GM18499 (cell line): ENCODE results near the gene CXCL12.

ENCODE experiments used
- ATAC-seq: cut with Tn5 transposase; IDR thresholded peaks from one replicate; pipeline ENCODE4 v1.9.1; 2021; ENCODE audit warnings: moderate number of reproducible peaks; ENCODE audit not compliant: insufficient read depth, unreplicated experiment

CXCL12 gene

DNA sequence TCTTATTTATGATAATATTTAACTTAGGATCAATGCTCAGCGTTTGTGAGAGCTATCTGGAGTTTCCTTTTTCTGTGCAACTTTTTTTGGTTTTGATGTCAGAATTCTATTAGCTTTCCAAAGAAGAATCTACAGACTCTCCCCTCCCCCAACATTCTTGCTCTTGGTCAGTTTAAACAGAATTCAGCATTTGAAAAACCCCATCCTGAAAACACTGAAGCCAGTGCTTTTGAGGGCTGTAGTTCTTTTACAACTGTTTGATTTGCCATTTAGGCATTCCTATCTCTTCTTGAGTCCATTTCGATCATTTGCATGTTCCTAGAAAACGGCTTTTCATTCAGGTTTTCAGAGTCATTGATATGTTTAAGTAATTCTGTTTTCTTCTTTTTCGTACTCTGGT is 15.6 kb upstream of the CXCL12 start:
- ATAC-seq: no peak

DNA sequence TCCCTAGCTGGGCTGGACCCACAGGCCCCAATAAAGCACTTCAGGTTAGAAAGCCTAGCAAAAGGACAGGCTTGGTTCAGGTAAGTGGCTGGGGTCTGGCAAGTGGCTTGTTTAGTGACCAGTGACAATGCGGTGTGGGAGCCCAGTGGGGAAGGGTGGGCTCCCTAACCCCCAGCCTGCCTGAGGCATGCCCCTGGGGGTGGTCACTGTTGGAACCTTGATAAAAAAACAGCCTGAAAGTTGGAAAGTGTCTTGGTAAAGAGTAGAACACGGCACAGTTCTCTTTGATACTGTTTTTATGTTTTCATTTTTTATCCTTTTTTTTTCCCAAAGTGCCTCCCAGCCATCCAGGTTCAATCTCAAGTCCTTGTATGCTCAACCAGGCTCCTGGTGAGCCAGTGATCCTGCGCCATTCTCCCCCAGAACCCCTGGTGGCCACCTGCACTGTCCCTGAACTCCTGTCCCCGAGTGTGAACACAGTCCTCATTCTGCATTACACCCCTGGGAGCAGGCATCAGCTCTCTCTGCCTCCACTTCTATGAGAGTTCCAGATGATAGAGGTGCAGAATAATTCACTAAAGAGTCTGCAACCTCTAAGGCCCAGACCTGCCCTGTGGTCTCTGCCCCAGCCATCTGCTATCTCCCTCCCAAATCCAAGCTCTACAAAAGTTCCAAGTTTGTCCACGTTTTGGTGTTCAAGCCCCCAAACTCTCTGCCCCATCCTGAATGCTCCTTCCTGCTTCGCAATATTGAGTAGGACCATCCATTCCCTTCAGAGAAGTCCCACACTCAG is 15.0 kb upstream of the CXCL12 start:
- no peak for ATAC-seq

DNA sequence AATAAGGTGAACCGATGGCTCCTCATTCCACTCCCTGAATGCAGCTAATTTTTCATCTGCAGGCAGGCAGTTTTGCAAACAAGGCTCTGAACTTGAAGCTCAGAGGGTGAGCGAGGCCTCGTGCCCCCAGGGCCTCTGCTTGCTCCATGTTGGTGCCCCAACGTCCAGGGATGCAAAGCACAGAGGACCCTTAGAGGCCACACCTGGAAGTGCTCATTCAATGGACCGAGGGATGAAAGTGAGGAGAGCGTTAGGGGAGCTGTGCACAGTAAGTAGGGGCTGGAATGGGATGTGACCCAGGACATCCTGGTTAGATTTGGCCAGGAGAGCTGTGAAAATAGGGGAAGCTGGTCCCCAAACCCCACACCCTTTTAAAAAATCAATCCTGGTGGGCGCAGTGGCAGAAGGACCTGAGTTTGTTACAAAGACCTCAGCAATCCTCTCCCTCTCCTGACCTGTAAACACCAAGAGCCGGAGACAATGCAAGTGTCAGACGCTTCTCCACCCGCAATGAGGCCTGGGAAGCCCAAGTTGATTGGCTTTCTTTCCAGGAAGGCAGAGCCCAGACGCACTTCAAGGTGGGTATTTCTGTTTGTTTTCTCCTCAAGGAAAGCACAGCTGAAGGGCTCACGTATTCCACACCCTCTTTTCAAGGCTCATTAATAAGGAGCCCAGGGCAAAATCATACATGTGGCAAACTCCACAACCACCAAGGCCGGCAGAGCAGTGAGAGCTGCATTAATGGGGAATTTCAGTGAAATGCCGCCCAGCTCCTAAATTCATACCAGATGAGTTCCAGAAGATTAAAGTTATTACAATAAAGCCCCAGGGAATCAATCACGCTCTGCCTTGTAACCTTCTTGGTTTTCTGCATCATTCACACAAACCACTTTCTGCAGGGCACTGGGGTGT is 14.1 kb upstream of the CXCL12 start:
- no peak for ATAC-seq

DNA sequence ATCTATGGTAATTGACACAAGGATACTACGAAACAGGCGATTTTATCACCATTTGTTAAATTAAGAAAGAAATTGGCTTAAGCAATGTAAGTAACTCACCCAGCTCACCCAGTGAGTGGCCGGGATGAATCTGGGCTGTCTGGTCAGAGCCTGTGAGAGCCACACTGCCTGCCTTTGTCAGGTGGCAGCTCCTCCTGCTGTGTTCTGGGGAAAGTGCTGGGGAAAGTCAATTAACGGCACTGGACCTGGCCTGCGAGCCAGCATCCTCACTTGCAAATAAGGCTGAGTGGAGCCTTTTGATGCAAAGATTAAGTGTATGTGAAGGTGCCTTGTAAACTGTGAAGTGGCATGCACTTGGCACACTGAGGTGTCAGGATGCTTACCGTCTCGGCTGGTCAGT is 13.4 kb upstream of the CXCL12 start:
- no peak for ATAC-seq

DNA sequence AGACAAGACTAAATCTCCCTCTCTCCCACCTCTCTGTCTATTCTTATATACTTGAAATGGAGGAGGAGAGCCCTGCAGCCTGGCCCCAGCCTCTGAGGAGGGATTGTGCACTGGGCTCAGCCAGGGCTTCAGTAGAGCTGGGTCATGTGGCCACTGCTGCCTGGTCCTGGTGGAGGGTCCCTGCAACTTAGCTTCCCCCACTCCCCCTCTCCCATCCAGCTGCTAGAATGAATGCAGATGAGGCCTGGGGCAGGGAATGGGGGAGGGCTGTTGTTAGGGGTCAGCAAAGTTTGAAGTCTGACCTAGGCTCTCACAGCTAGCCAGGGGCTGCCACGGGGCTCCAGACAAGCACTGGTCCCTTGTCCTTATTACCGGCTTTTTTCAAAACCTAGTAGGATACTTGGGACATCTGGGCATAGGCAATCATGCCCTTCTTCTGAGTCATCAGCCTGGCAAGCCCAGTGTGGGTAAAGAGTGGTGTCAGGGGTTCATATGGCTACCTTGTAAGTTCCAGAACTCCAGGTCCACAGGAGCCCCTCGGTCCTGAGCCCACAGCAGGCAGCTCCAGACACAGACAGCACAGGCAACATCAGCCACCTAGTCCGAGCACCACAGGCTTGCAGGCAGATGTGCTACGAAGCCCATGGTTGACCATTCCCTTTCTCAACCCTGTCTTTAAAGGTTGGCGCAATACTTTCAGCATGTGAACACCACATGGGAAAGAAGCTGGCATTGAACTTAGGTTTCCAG is 12.8 kb upstream of the CXCL12 start:
- ATAC-seq: no peak

DNA sequence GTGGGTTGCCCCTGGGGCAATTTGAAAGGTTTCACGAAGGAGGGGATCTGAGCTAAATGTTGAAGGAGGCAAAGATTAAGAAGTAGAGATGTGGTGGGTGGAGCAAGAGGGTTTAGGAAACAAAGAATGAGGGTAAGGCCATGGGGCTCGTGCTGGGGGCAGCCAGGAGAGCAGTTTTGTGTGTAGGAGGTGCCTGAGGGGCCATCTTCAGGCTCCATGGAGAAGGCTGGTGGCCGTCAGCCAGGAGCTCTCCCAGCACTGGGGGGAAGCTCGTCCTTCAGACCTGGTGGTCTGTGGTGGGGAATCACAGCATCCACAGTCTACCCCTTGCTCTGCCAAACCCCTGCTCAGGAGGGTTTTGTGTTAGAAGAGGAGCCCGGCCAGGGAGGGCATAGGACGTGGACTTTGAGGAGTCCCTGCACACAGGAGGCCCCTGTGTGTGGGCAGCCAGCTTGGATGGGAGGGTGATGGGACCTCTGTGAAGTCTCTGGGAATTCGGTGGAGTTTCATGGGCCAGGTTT is 11.8 kb upstream of the CXCL12 start:
- ATAC-seq: no peak

DNA sequence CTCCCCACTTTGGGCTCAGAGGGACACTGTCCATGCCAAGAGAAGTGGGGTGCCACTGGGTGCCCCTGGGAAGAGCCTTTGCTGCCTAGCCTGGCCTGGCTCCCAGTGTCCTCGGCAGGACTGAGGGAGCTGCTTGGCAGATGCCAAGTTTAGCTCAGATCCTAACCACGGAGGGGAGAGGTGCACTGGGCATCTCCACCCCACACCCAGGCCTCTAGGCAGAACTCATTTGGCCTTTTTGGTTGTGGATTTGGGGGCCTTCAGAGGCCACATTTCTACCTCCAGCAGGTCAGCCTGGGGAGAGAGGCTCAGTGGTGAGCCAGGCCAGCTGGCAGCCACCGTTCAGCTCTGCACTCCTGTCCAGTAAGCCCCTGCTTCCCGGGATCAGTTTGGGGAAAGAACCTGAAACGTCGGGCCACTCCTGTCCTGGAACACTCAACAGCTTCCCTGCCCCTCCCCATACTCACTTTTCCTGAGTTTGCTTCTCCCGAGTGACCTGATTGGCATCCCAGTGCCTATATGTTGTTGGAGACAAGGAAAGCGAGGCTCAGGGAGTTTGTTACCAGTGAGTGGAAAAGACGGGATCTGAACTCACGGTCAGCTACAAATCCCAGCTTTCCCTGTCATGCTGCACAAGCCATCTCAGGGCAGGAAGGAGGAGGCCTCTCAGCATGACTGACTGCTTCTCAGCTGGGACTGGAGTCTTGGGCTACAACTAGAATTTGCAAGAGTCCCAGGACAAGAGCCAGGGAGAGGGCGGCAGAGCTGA is 11.2 kb upstream of the CXCL12 start:
- no peak for ATAC-seq

DNA sequence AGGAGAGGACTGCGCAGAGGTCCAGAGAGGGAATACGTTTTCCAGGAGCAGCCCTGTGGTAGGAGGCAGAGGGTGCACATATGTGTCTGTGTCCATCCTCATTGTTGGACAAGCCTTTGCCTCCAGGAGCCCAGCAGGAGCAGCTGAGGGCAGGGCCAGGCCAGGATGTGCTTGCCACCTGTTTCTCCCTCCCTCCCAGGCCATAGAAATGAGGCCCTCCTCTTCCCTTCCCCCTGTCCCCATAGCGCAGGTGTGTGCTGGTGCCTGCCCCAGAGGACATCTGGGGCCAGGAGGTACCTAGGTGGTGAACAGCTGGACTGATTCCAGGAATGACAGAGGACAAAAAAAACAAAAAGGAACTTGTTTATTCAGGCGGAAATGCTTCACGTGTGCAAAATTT is 10.5 kb upstream of the CXCL12 start:
- ATAC-seq: no peak

DNA sequence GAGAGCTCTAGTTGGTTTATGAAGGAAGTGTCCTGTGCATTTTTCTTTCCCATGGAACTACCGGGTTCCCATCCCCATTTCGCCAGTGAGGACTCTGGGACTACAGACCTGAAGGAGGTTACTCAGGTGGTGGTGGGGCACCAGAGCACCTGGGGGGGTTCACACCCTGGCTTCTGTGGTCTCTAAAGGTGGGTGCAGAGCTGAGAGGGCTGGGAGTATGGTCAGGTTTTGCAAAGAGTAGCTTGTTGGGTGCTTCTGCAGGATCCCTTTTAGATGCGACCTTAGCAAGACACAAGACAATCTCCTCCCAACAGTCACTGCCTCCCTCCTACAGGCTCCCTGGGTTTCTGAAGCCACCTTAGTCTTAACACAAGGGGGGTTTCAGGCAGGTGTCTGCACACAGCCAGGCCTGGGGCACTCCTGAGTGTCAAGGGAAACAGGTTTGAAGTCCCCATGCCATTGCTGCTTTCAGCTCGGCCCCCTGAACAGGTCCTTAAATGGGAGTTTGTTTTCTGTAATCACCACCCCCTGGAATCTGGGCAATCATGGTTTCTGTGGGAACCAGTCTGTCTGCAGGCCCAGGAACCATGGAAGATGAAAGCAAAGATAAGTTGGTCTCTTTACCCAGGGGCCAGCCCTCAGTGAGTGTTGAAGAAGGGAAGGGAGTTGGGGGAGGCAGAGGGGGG is 9.9 kb upstream of the CXCL12 start:
- no peak for ATAC-seq

DNA sequence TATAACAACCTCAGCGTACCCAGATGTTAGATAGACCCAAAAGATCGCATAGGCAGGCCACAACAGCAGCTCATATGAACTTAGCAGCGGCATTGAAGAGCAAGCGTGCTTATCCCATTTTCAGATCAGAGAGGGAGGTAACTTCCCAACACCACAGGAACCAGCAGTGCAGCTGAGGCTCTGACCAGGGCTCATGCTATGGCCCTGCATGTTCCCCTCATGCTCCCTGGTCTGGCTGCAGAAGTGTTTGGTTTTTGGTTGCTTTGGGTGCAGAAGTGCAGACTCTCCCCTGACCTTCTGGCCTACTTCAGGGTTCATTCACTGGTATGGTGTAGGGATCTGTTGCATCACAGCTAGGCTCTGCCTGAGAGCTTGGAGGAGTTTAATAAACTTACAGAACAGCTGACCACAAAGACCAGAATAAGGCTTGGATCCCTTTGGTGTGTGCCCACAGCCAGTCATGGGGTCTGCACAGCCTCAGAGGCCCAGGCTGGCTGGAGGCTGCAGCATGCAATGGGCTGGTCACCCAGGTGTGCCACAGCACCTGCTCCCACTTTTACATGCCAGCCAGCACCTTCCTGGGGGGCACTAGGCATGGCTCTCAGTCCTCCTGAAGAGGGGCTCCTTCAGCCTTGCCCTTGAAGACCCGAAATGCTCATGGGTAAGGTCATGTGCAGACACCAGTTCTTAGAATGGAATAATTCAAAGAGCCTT is 9.1 kb upstream of the CXCL12 start:
- ATAC-seq: no peak

DNA sequence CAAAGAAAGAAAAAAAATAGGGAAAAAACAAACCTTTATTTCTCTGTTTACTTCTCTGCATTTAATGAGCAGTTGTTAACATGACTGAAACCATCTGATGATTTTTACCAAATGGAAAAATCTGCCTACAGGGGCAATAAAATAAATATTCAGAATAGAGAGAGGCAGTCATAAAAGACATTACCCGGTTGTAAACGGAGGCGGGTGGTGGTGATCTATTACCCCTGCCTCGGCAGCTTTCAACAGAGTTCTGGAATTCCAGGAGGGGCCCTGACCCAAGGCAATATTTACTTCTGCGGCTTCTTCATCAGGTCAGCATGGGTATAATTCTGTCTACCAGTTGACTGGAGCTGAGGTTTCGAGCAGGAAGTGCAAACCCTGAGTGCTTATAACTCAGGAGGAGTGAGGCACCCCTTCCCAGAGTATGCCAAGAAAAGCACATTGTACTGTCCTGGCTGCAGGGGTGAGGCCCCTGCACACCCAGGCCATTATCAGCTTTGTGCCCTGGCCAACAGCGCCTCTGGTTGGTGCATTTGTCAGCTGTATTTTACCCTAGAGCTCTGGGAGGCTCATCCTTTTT is 8.2 kb upstream of the CXCL12 start:
- no peak for ATAC-seq

DNA sequence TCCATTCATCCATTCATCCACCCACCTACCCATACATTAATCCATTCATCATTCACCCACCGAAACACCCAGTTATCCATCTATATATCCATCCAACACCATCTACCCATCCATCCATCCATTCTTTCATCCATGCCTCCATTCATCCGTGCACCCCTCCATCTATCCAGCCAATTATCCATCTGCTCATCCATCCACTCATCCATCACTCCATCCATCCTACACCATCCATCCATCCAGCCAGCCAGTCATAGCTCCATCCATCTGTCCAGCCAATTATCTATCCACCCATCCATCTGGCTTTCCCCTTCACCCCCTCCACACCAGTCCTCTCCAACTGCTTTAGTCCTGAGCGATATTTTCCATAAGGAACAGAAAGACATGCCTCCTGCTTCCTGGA is 7.5 kb upstream of the CXCL12 start:
- no peak for ATAC-seq

DNA sequence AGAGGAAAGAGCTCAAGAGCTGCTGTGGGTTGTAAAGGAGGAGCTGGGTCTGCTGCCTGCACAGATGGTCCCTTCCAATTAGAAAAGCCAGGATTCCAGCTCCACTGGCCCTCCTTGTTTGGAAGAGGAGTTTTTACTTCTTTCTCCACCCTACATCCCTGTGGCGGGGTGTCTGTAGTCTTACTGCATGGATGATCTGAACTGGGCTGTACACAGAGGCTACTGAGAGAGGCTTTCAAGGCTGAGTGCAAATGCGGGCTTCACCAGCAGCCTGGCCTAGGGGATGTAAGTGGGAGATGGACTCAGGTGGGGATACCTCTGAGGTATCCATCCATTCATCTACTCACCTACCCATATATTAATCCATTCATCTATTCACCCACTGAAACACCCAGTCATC is 7.1 kb upstream of the CXCL12 start:
- ATAC-seq: no peak

DNA sequence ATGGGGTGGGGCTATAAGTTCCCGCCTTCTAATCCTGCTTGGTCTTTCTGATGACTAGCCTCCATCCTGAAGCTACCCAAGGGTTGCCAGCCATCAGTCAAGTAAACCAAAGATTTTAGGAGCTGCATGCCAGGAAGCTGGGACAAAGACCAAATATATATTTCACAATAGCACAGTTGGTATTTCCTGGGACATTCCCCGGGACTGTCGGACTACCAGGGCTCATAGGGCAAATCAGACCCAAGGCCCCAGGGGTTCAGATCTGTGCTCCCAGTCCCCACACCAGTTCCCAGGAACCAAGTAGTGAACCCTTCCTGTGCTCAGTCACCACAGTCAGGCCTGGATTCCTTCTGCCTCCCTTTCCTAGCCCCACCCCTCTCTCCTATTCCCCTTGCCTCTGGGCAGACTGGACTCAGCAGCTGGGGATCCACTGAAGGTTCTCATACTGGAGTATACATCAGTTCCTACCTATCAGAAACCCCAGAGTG is 5.7 kb upstream of the CXCL12 start:
- no peak for ATAC-seq

DNA sequence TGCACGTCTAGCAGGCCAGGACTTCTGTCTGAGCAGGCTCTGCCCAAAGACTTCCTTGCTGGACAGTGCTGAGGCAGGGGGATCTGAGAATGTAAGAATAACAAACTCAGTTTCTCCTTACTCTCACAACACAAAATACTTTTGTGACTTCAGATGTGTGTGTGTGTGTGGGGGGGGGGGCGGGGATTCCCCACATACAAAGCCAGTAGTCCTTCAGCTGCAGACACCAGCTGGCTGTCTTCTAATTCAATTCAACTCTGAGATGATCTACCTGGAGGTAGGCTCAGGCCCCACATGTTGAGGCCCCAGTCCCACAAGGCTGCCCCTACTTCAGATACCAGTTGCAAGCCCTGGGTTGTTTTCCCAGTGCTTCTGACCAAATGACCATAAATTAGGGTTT is 4.7 kb upstream of the CXCL12 start:
- no peak for ATAC-seq

DNA sequence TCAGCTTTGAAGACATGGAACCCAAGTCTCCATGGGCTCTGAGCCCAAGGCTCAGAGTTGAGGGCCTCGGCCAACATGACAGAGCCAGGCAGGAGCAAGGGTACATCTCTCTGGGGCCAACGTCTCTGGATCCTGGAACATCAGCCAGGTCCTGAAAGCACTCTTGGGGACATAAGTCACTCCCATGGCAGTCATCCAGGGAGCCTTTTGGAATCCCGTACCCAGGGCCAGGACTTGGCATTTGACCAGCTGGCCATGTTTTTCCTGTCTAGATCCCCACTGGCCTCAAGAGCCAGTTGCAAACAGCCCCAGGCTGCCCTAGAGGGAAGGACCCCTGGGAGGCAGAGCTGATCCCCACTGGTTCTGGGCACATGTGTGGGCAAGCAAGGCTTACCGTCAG is 4.3 kb upstream of the CXCL12 start:
- ATAC-seq: no peak

DNA sequence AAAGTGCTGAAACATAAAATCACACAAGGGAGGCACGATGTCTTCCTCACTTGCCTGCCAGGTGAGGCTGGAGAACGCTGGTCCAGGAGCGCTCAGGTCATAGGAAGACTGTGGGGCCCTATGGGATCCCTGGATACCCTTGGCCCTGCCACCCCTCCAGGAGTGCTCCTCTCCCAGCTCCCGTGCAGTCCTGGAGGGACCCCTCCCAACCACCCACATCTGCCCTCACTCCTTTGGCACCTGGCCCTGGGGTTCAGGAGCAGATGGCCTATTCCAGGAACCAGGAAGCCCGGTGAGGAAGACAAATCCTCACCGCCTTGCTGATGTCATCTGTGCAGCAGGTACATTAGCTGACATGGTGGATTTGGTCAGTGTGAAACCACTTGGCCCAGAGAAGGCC is 3.7 kb upstream of the CXCL12 start:
- no peak for ATAC-seq

DNA sequence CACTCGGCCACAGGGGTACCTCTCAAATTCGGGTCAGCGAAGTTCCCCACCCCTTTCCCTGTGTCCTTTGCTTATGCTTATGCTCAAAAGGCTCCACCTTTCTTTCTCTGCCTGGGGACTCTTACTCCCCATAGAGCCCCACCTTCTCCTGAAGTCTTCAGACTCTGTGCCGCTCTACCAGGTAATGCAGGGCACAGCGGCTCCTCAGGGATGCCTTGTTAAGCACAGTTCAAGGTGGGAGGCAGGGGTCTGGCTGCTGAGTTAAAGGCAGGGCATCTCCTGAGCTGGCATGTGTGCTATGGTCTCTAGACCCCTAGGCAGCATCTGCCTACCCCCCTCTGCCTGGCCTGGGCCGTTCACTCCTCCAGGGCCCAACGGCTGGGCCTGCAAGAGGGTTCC is 3.0 kb upstream of the CXCL12 start:
- no peak for ATAC-seq
